ENCODE measurements around the gene VPS18. TPM values are rescaled to one million over a fixed set of nuclear protein-coding genes. Genes with fewer than 3 reads are reported as not detected.

VPS18 gene
- total and polyA plus RNA-seq, 2 donors (not counting 1 experiment from before 2014, with no cell fraction given): 13.6 to 29.6 TPM

GRCh38 chr15:40875991-40876730 lies 18.1 kb upstream of the VPS18 start:
- CTCF ChIA-PET: interaction anchor here (0.6 to 1.2 kb wide), 3 partner anchors 16 to 479 kb away, joined by 3 read pairs; no protein-coding TSS in a partner anchor
- H3K36me3 ChIP-seq (replicated peaks in 1 of 2; ENCODE audit: control extremely low read depth in 1 of 2, control insufficient read depth in 1 of 2, extremely low read depth in 1 of 2, insufficient read depth in 2 of 2, low read length in 1 of 2): no peaks in the 10 kb centered on the region
- intact Hi-C loops (cut with micrococcal nuclease): loop anchor here (2.0 kb wide), 1 partner anchor 19 kb away; the partner anchor contains the start of gene VPS18
- POLR2A ChIA-PET: interaction anchor here (0.6 kb wide), 1 partner anchor 292 kb away, joined by 4 read pairs; no protein-coding TSS in a partner anchor
- peaks cover 6 to 11% of the 10 kb centered on the region in 2 donors for H3K4me1 ChIP-seq (ENCODE audit: control insufficient read depth in 2 of 2, insufficient read depth in 2 of 2, low read length in 2 of 2)
- peaks cover 0 to 17% (median 0%) of the 10 kb centered on the region in 4 experiments for H3K27me3 ChIP-seq (replicated peaks in 1 of 4; ENCODE audit: control extremely low read depth in 1 of 4, control insufficient read depth in 3 of 4, insufficient read depth in 4 of 4, low read length in 3 of 4)
- H3K4me3 ChIP-seq (ENCODE audit: control extremely low read depth in 1 of 5, extremely low read depth in 1 of 5, insufficient read depth in 1 of 5, low read depth in 2 of 5, low read length in 4 of 5): no peak overlapping the region
- H3K4me1 Mint-ChIP-seq: peaks cover 25% of the 10 kb centered on the region
- no peaks in the 10 kb centered on the region for H3K9me3 ChIP-seq (ENCODE audit: control extremely low read depth in 1 of 3, control insufficient read depth in 2 of 3, insufficient read depth in 1 of 3, low read length in 2 of 3)
- peaks cover 6% of the 10 kb centered on the region for H3K27me3 Mint-ChIP-seq
- H3K4me2 ChIP-seq (replicated peaks; ENCODE audit: low read depth, low read length, poor library complexity, severe bottlenecking): no peak overlapping the region
- ATAC-seq (ENCODE audit: low read depth) (no peak), DNase-seq (no peak)
- H3K79me2 ChIP-seq (ENCODE audit: control insufficient read depth, insufficient read depth, low read length): no peaks in the 10 kb centered on the region
- H3K27ac ChIP-seq (ENCODE audit: low read length in 2 of 2): no peak overlapping the region
- H3K4me3 Mint-ChIP-seq: no peak overlapping the region
- H4K20me1 ChIP-seq (ENCODE audit: control insufficient read depth, insufficient read depth, low read length, poor library complexity, severe bottlenecking): no peaks in the 10 kb centered on the region
- H2AFZ ChIP-seq (ENCODE audit: insufficient read depth, low read depth, low read length, poor library complexity, severe bottlenecking): no peak overlapping the region
- H3K9ac ChIP-seq (ENCODE audit: low read length): no peak overlapping the region
- no peaks in the 10 kb centered on the region for H3K9me3 Mint-ChIP-seq (ENCODE audit: insufficient read depth)
- 80% methylated on average over 4 of the region's 6 CpGs for WGBS (ENCODE audit: insufficient coverage)
- TF ChIP-seq CTCF (IDR thresholded peaks at IDR 0.05): no peak
- no peak for TF ChIP-seq EZH2 (IDR thresholded peaks at IDR 0.05; ENCODE audit: borderline replicate concordance, insufficient read depth, low read depth, low read length, poor library complexity, severe bottlenecking)
- H3K27ac Mint-ChIP-seq: no peak overlapping the region

- no peak for ATAC-seq (ENCODE audit: low read depth)
- peaks cover 6% of the 10 kb centered on the region for H3K27me3 Mint-ChIP-seq
- WGBS (ENCODE audit: insufficient coverage): no CpG with 5 or more reads among the region's 2 CpGs
- no peak overlapping the region for H3K27ac Mint-ChIP-seq
- Histone ChIP-seq H3K4me1 (ENCODE audit: control insufficient read depth in 2 of 2, insufficient read depth in 2 of 2, low read length in 2 of 2) (peaks cover 6 to 11% of the 10 kb centered on the region in 2 donors), H3K27me3 (replicated peaks in 1 of 4; ENCODE audit: control extremely low read depth in 1 of 4, control insufficient read depth in 3 of 4, insufficient read depth in 4 of 4, low read length in 3 of 4) (peaks cover 0 to 17% (median 0%) of the 10 kb centered on the region in 4 experiments), H3K36me3 (replicated peaks in 1 of 2; ENCODE audit: control extremely low read depth in 1 of 2, control insufficient read depth in 1 of 2, extremely low read depth in 1 of 2, insufficient read depth in 2 of 2, low read length in 1 of 2) (no peaks in the 10 kb centered on the region), H3K4me2 (replicated peaks; ENCODE audit: low read depth, low read length, poor library complexity, severe bottlenecking) (no peak overlapping the region), H3K79me2 (ENCODE audit: control insufficient read depth, insufficient read depth, low read length) (no peaks in the 10 kb centered on the region), H2AFZ (ENCODE audit: insufficient read depth, low read depth, low read length, poor library complexity, severe bottlenecking) (no peak overlapping the region), H3K9me3 (ENCODE audit: control extremely low read depth in 1 of 3, control insufficient read depth in 2 of 3, insufficient read depth in 1 of 3, low read length in 2 of 3) (peaks cover 0 to 4% (median 0%) of the 10 kb centered on the region in 3 donors), H3K9ac (ENCODE audit: low read length) (no peak overlapping the region), H3K4me3 (ENCODE audit: control extremely low read depth in 1 of 5, extremely low read depth in 1 of 5, insufficient read depth in 1 of 5, low read depth in 2 of 5, low read length in 4 of 5) (no peak overlapping the region), H3K27ac (ENCODE audit: low read length in 2 of 2) (no peak overlapping the region), H4K20me1 (ENCODE audit: control insufficient read depth, insufficient read depth, low read length, poor library complexity, severe bottlenecking) (no peaks in the 10 kb centered on the region)
- no peak for TF ChIP-seq CTCF (IDR thresholded peaks at IDR 0.05)
- no peak for TF ChIP-seq EZH2 (IDR thresholded peaks at IDR 0.05; ENCODE audit: borderline replicate concordance, insufficient read depth, low read depth, low read length, poor library complexity, severe bottlenecking)
- ChIA-PET CTCF (interaction anchor here (0.6 to 2.8 kb wide), 5 partner anchors 11 to 25 kb away, joined by 3 to 9 read pairs (median 3); no protein-coding TSS in a partner anchor), POLR2A (no interaction called here)
- no peak for DNase-seq
- no peak overlapping the region for H3K4me3 Mint-ChIP-seq
- no peaks in the 10 kb centered on the region for H3K9me3 Mint-ChIP-seq (ENCODE audit: insufficient read depth)
- peaks cover 16% of the 10 kb centered on the region for H3K4me1 Mint-ChIP-seq
- intact Hi-C loops (cut with micrococcal nuclease): no loop called here
Observed at GRCh38 chr15:40877694-40878093, 16.6 kb upstream of the VPS18 start.

All from B cell (primary cell).